K562 (cell line): ENCODE results near the gene RCC2. TPM values are rescaled to one million over a fixed set of nuclear protein-coding genes. Genes with fewer than 3 reads are reported as not detected.

Source experiments
- CBX1 ChIP-seq: sonication (generic); IDR thresholded peaks from 2 replicates; pipeline ENCODE4 v1.6.1; 2016; ENCODE audit warnings: antibody characterized with exemption, low read depth, mild to moderate bottlenecking
- CEBPZ ChIP-seq: fragments of 150-350 bp; IDR thresholded peaks from 2 replicates; pipeline ENCODE4 v1.6.1; 2014; ENCODE audit warnings: low read depth, mild to moderate bottlenecking, low read length, borderline replicate concordance
- CXXC5 ChIP-seq: fragments of 250-450 bp; sonication (Bioruptor Pico); IDR thresholded peaks from 2 replicates; pipeline ENCODE4 v1.8.0; 2022; ENCODE audit warnings: inconsistent platforms, mild to moderate bottlenecking, moderate library complexity
- HNRNPK ChIP-seq: fragments of 200-400 bp; formaldehyde crosslinking; IDR thresholded peaks from one replicate; pipeline ENCODE4 v1.6.1; 2018; ENCODE audit warnings: mild to moderate bottlenecking, low read depth, low read length; ENCODE audit not compliant: poor library complexity, severe bottlenecking
- KDM5B ChIP-seq: fragments of 200-600 bp; sonication (generic); IDR thresholded peaks from 2 replicates; pipeline ENCODE4 v1.6.1; 2012; ENCODE audit warnings: low read depth, mild to moderate bottlenecking, moderate library complexity, low read length, control low read depth, inconsistent platforms; ENCODE audit not compliant: insufficient replicate concordance
- KLF13 ChIP-seq: fragments of 450-650 bp; IDR thresholded peaks from 2 replicates; pipeline ENCODE4 v1.6.1; 2016; ENCODE audit warnings: missing genetic modification characterization, low read depth, mild to moderate bottlenecking, missing compliant biosample characterization, moderate library complexity, borderline replicate concordance
- MAZ ChIP-seq, 2 experiments: fragments of 450-650 bp in 1 of 2; sonication (generic) in 1 of 2; formaldehyde crosslinking; IDR thresholded peaks in 1 of 2; conservative IDR thresholded peaks in 1 of 2; 2 replicates each; pipeline versions ENCODE4 v1.4.0 to v1.5.0; 2020; ENCODE audit warnings: mild to moderate bottlenecking in 1 of 2, missing genetic modification reagents in 1 of 2
- MIER1 ChIP-seq: fragments of 450-650 bp; IDR thresholded peaks from 2 replicates; pipeline ENCODE4 v1.6.1; 2016; ENCODE audit warnings: antibody characterized with exemption, mild to moderate bottlenecking, low read depth
- MLX ChIP-seq, 2 experiments: fragments of 450-650 bp in 1 of 2; sonication (generic) in 1 of 2; formaldehyde crosslinking; conservative IDR thresholded peaks; 2 replicates each; pipeline versions ENCODE4 v1.4.0 to v1.8.1; 2020 to 2022; ENCODE audit warnings: mild to moderate bottlenecking in 1 of 2, missing genetic modification reagents in 1 of 2
- NFRKB ChIP-seq: fragments of 450-650 bp; IDR thresholded peaks from 2 replicates; pipeline ENCODE4 v1.6.1; 2016; ENCODE audit warnings: low read depth
- PHF21A ChIP-seq: fragments of 450-650 bp; IDR thresholded peaks from 2 replicates; pipeline ENCODE4 v1.6.1; 2017; ENCODE audit warnings: low read depth, borderline replicate concordance
- RBM34 ChIP-seq: fragments of 200-400 bp; formaldehyde crosslinking; IDR thresholded peaks from 2 replicates; pipeline ENCODE4 v1.6.1; 2018; ENCODE audit warnings: low read length, borderline replicate concordance; ENCODE audit not compliant: insufficient read depth
- ZNF133 ChIP-seq: fragments of 250-450 bp; sonication (Bioruptor Pico); IDR thresholded peaks from 2 replicates; pipeline ENCODE4 v1.4.0; 2020; ENCODE audit warnings: mild to moderate bottlenecking
- ZNF174 ChIP-seq: fragments of 250-450 bp; sonication (Bioruptor Pico); IDR thresholded peaks from 2 replicates; pipeline ENCODE4 v1.4.0; 2020; ENCODE audit warnings: mild to moderate bottlenecking
- ZNF609 ChIP-seq: sonication (generic); formaldehyde crosslinking; IDR thresholded peaks from 2 replicates; pipeline ENCODE4 v1.8.1; 2023; ENCODE audit warnings: missing genetic modification reagents, mild to moderate bottlenecking, borderline replicate concordance
- ZNF655 ChIP-seq: fragments of 250-450 bp; sonication (Bioruptor Pico); IDR thresholded peaks from 2 replicates; pipeline ENCODE4 v1.5.0; 2021
- ZNF695 ChIP-seq: fragments of 450-650 bp; formaldehyde crosslinking; IDR thresholded peaks from 2 replicates; pipeline ENCODE4 v1.4.0; 2020; ENCODE audit warnings: mild to moderate bottlenecking, moderate library complexity
- polyA plus RNA-seq, 8 experiments: library from polyadenylated mRNA; depleted of rRNA in 4 of 8; stranded (reverse) in 5 of 8; unstranded in 3 of 8; fragments of >200 nt; fragmentation: Nextera tagmentation in 2 of 8; fragmentation: Illumina TruSeq in 1 of 8; extraction: Ambion mirVana in 2 of 8; extraction: Trizol in 1 of 8; gene quantifications; 2 replicates each; pipeline versions ENCODE4 v1.2.1 to v1.2.3, GENCODE V29; 2011 to 2014; ENCODE audit warnings: inconsistent platforms in 1 of 8, missing spikeins in 1 of 8
- total RNA-seq, 7 experiments: library from RNA; depleted of rRNA in 6 of 7; stranded (reverse); fragments of >200 nt in 6 of 7; fragmentation: Illumina TruSeq in 2 of 7; extraction: Trizol in 2 of 7; gene quantifications; 2 replicates each; pipeline versions ENCODE4 v1.2.1 to v1.2.3, GENCODE V29; 2011 to 2021; ENCODE audit warnings: low replicate concordance in 1 of 7

Gene RCC2
- total and polyA plus RNA-seq, 9 of the 15 experiments (the other 6 are each of a cell fraction or from before 2014, with no cell fraction given) = 31.8 to 292 (median 116) TPM

- TF ChIP-seq ZNF609 (CRISPR knock-in tag) = no peak
- no peak for TF ChIP-seq PHF21A
- peak; percentile 96 for TF ChIP-seq ZNF695 (CRISPR knock-in tag)
- TF ChIP-seq NFRKB = no peak
- TF ChIP-seq CBX1 = no peak
- peak; percentile 98 for TF ChIP-seq CXXC5 (CRISPR knock-in tag)
- no peak for TF ChIP-seq CEBPZ
- no peak for TF ChIP-seq ZNF655 (CRISPR knock-in tag)
- no peak for TF ChIP-seq HNRNPK
- no peak for TF ChIP-seq KDM5B
- no peak for TF ChIP-seq MLX (CRISPR knock-in tag; conservative IDR thresholded peaks at IDR 0.05)
- TF ChIP-seq ZNF133 (CRISPR knock-in tag) = peak; percentile 63; the same call in 1 of the 2 replicates
- peak; percentile 92 for TF ChIP-seq ZNF174 (CRISPR knock-in tag)
- TF ChIP-seq MAZ (CRISPR knock-in tag; conservative IDR thresholded peaks at IDR 0.05 in 1 of 2, IDR thresholded peaks at IDR 0.05 in 1 of 2) = peak in 1 of 2 experiments; percentile 100; a peak in 2 of 4 replicates
- peak; percentile 99 for TF ChIP-seq KLF13 (tag)
- TF ChIP-seq RBM34 = no peak
- TF ChIP-seq MIER1 = no peak
Measured at GRCh38 chr1:17360272-17360956, 79.1 kb downstream of the RCC2 start (continued).
